K562 (cell line): Measurements from ENCODE around the gene CNTN4. TPM values are rescaled to one million over a fixed set of nuclear protein-coding genes. Genes with fewer than 3 reads are reported as not detected.

Experiments
- ATAC-seq: fragments of 200-7000 bp; cut with Tn5 transposase; 3 replicates; pipeline ENCODE4 v1.9.1; 2020; ENCODE audit warnings: moderate library complexity
- BruUV-seq: library from RNA; stranded (reverse); fragments of 400-500 nt; replicated peaks from 2 replicates; lab custom pipeline; 2021; lab: Mats Ljungman, UMichigan
- CTCF ChIA-PET: fragments of 300-600 bp; formaldehyde crosslinking; extraction: SDS; loops from one replicate; lab custom pipeline; 2021; ENCODE audit warnings: low intra/inter-chr PET ratio; lab: Yijun Ruan, JAX
- POLR2A ChIA-PET: fragments of 300-600, 350-650 bp; sonication (Branson Sonifier 250); formaldehyde crosslinking; extraction: SDS; loops from one replicate; lab custom pipeline; 2021; ENCODE audit warnings: antibody characterized with exemption, inconsistent platforms; lab: Yijun Ruan, JAX
- DNase-seq, 4 experiments: peaks; one replicate each; pipeline versions ENCODE4 v3.0.0 to v3.0.0-alpha.2; 2011 to 2018; ENCODE audit warnings: low spot score in 3 of 4, mixed read lengths in 3 of 4; ENCODE audit errors: extremely low read depth in 1 of 4
- FAIRE-seq: peaks from 2 replicates; lab custom pipeline; 2011; peaks lifted over from hg19 to GRCh38; lab: Jason Lieb, UNC
- H2AFZ ChIP-seq: 2 replicates; pipeline ENCODE4 v1.6.0; 2011; ENCODE audit warnings: low read depth, low read length, control low read depth, inconsistent platforms
- H3K27ac ChIP-seq: fragments of 200-600 bp; 3 replicates; pipeline ENCODE4 v1.8.0; 2011; ENCODE audit warnings: low read depth, mild to moderate bottlenecking, control low read depth, inconsistent platforms, low read length, moderate library complexity, mixed read lengths; ENCODE audit errors: extremely low read depth
- H3K27me3 ChIP-seq, 2 experiments: fragments of 300-600 bp in 1 of 2; 2 replicates in 1 of 2; 3 replicates in 1 of 2; pipeline versions ENCODE4 v1.6.0 to v1.8.0; 2011; ENCODE audit warnings: inconsistent platforms in 2 of 2, low read length in 2 of 2, mild to moderate bottlenecking in 1 of 2, mixed read lengths in 1 of 2, moderate library complexity in 1 of 2; ENCODE audit not compliant: control insufficient read depth in 2 of 2, insufficient read depth in 2 of 2
- H3K36me3 ChIP-seq: fragments of 300-600 bp; 3 replicates; pipeline ENCODE4 v1.8.0; 2011; ENCODE audit warnings: mild to moderate bottlenecking, low read length, inconsistent platforms; ENCODE audit not compliant: control insufficient read depth, insufficient read depth
- H3K4me1 ChIP-seq, 2 experiments: fragments of 200-600 bp in 1 of 2; replicated peaks in 1 of 2; 2 replicates in 1 of 2; 3 replicates in 1 of 2; pipeline versions ENCODE4 v1.5.1 to v1.8.0; 2011; ENCODE audit warnings: inconsistent platforms in 2 of 2, low read length in 2 of 2, mild to moderate bottlenecking in 1 of 2, mixed read lengths in 1 of 2, moderate library complexity in 1 of 2; ENCODE audit not compliant: control insufficient read depth in 2 of 2, insufficient read depth in 2 of 2
- H3K4me2 ChIP-seq: 2 replicates; pipeline ENCODE4 v1.6.1; 2011; ENCODE audit warnings: low read length, control low read depth, inconsistent platforms, mixed read lengths; ENCODE audit not compliant: insufficient read depth
- H3K4me3 ChIP-seq: fragments of 200-600 bp; sonication (generic), shearing (Covaris generic); 2 replicates; pipeline ENCODE4 v1.5.1; 2016; ENCODE audit warnings: control low read depth, inconsistent platforms
- H3K79me2 ChIP-seq: fragments of 200-600 bp; 3 replicates; pipeline ENCODE4 v1.8.0; 2011; ENCODE audit warnings: low read length, inconsistent platforms; ENCODE audit not compliant: control insufficient read depth, insufficient read depth
- H3K9ac ChIP-seq, 2 experiments: 2 replicates each; pipeline versions ENCODE4 v1.6.0 to v1.6.1; 2011; ENCODE audit warnings: low read depth in 2 of 2, low read length in 2 of 2, control low read depth in 1 of 2, inconsistent platforms in 1 of 2, mild to moderate bottlenecking in 1 of 2, mixed read lengths in 1 of 2; ENCODE audit not compliant: insufficient read depth in 1 of 2
- H3K9me1 ChIP-seq: one replicate; pipeline ENCODE4 v1.6.0; 2011; ENCODE audit warnings: inconsistent platforms, mild to moderate bottlenecking, low read length, moderate library complexity; ENCODE audit not compliant: control insufficient read depth, insufficient read depth
- H3K9me3 ChIP-seq: replicated peaks from 2 replicates; pipeline ENCODE4 v1.5.1; 2011; ENCODE audit warnings: low read depth, low read length, inconsistent platforms; ENCODE audit not compliant: control insufficient read depth, insufficient read depth
- H4K20me1 ChIP-seq: replicated peaks from 2 replicates; pipeline ENCODE4 v1.6.1; 2011; ENCODE audit warnings: low read length, inconsistent platforms, mixed read lengths; ENCODE audit not compliant: control insufficient read depth, insufficient read depth
- ESRRB ChIP-seq: fragments of 250-450 bp; sonication (Bioruptor Pico); IDR thresholded peaks from 2 replicates; pipeline ENCODE4 v1.5.0; 2020; ENCODE audit warnings: mild to moderate bottlenecking, moderate library complexity, borderline replicate concordance
- FOXA3 ChIP-seq, 2 experiments: fragments of 450-650 bp in 1 of 2; sonication (generic) in 1 of 2; formaldehyde crosslinking; IDR thresholded peaks in 1 of 2; conservative IDR thresholded peaks in 1 of 2; 2 replicates each; pipeline versions ENCODE4 v1.4.0 to v1.8.0; 2020 to 2022; ENCODE audit warnings: mild to moderate bottlenecking in 2 of 2, missing genetic modification reagents in 1 of 2
- SIN3A ChIP-seq, 2 experiments: fragments of 150-350 bp in 1 of 2; IDR thresholded peaks; 2 replicates each; pipeline ENCODE4 v1.6.1; 2011 to 2016; ENCODE audit warnings: borderline replicate concordance in 2 of 2, low read depth in 2 of 2, low read length in 2 of 2, mild to moderate bottlenecking in 2 of 2, moderate library complexity in 2 of 2; ENCODE audit not compliant: control insufficient read depth in 1 of 2
- SREBF2 ChIP-seq: sonication (generic); formaldehyde crosslinking; IDR thresholded peaks from 2 replicates; pipeline ENCODE4 v1.4.0; 2020; ENCODE audit warnings: mild to moderate bottlenecking, missing genetic modification reagents
- ZNF384 ChIP-seq: IDR thresholded peaks from 2 replicates; pipeline ENCODE4 v1.6.1; 2012; ENCODE audit warnings: low read depth, low read length, improper control_type of control experiment
- WGBS: fragments of 100-300 bp; shearing (Covaris generic); methylation state at CpG from one replicate; pipeline ENCODE4 v1.1.6; 2016; ENCODE audit warnings: low coverage, mixed read lengths; ENCODE audit not compliant: insufficient coverage; ENCODE audit errors: missing lambda C conversion rate; 5-methylcytosine and 5-hydroxymethylcytosine counted together
- in situ Hi-C: fragments of 300-500 bp; cut with MboI; formaldehyde crosslinking; loops from 4 replicates; pipeline ENCODE4 v1.15.0; 2018; ENCODE audit warnings: inconsistent platforms, mixed read lengths
- intact Hi-C: fragments of 100-400 bp; cut with micrococcal nuclease; formaldehyde crosslinking; loops from 2 replicates; pipeline ENCODE4 v1.14.2; 2022
- polyA plus RNA-seq, 8 experiments: library from polyadenylated mRNA; depleted of rRNA in 4 of 8; stranded (reverse) in 5 of 8; unstranded in 3 of 8; fragments of >200 nt; fragmentation: Nextera tagmentation in 2 of 8; fragmentation: Illumina TruSeq in 1 of 8; extraction: Ambion mirVana in 2 of 8; extraction: Trizol in 1 of 8; gene quantifications; 2 replicates each; pipeline versions ENCODE4 v1.2.1 to v1.2.3, GENCODE V29; 2011 to 2014; ENCODE audit warnings: inconsistent platforms in 1 of 8, missing spikeins in 1 of 8
- total RNA-seq, 7 experiments: library from RNA; depleted of rRNA in 6 of 7; stranded (reverse); fragments of >200 nt in 6 of 7; fragmentation: Illumina TruSeq in 2 of 7; extraction: Trizol in 2 of 7; gene quantifications; 2 replicates each; pipeline versions ENCODE4 v1.2.1 to v1.2.3, GENCODE V29; 2011 to 2021; ENCODE audit warnings: low replicate concordance in 1 of 7
- TF ChIP-seq, protein P1 (sequence below): sonication (generic); formaldehyde crosslinking; IDR thresholded peaks from 2 replicates; pipeline ENCODE4 v1.8.0; 2023; ENCODE audit warnings: mild to moderate bottlenecking, missing genetic modification reagents
- TF ChIP-seq, protein P2 (sequence below): fragments of 450-650 bp; IDR thresholded peaks from 2 replicates; pipeline ENCODE4 v1.6.1; 2016
- TF ChIP-seq, protein P3 (sequence below): fragments of 250-450 bp; sonication (Bioruptor Pico); IDR thresholded peaks from 2 replicates; pipeline ENCODE4 v1.5.0; 2021; ENCODE audit warnings: mild to moderate bottlenecking, moderate library complexity

CNTN4 gene
- total and polyA plus RNA-seq, 9 of the 15 experiments (the other 6 are each of a cell fraction or from before 2014, with no cell fraction given) = not detected

- Histone ChIP-seq H2AFZ (no peak overlapping the region), H3K27ac (no peak overlapping the region), H3K4me1 (no peaks in the 10 kb centered on the region)
- TF ChIP-seq SREBF2 = no peak
- TF ChIP-seq, protein P1, sequence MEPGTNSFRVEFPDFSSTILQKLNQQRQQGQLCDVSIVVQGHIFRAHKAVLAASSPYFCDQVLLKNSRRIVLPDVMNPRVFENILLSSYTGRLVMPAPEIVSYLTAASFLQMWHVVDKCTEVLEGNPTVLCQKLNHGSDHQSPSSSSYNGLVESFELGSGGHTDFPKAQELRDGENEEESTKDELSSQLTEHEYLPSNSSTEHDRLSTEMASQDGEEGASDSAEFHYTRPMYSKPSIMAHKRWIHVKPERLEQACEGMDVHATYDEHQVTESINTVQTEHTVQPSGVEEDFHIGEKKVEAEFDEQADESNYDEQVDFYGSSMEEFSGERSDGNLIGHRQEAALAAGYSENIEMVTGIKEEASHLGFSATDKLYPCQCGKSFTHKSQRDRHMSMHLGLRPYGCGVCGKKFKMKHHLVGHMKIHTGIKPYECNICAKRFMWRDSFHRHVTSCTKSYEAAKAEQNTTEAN (CRISPR knock-in tag) = no peak
- no peak for TF ChIP-seq FOXA3 (CRISPR knock-in tag; conservative IDR thresholded peaks at IDR 0.05 in 1 of 2, IDR thresholded peaks at IDR 0.05 in 1 of 2)
- TF ChIP-seq, protein P2, sequence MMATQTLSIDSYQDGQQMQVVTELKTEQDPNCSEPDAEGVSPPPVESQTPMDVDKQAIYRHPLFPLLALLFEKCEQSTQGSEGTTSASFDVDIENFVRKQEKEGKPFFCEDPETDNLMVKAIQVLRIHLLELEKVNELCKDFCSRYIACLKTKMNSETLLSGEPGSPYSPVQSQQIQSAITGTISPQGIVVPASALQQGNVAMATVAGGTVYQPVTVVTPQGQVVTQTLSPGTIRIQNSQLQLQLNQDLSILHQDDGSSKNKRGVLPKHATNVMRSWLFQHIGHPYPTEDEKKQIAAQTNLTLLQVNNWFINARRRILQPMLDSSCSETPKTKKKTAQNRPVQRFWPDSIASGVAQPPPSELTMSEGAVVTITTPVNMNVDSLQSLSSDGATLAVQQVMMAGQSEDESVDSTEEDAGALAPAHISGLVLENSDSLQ = no peak
- no peak for TF ChIP-seq ESRRB (CRISPR knock-in tag)
- no peak for TF ChIP-seq ZNF384
- TF ChIP-seq, protein P3, sequence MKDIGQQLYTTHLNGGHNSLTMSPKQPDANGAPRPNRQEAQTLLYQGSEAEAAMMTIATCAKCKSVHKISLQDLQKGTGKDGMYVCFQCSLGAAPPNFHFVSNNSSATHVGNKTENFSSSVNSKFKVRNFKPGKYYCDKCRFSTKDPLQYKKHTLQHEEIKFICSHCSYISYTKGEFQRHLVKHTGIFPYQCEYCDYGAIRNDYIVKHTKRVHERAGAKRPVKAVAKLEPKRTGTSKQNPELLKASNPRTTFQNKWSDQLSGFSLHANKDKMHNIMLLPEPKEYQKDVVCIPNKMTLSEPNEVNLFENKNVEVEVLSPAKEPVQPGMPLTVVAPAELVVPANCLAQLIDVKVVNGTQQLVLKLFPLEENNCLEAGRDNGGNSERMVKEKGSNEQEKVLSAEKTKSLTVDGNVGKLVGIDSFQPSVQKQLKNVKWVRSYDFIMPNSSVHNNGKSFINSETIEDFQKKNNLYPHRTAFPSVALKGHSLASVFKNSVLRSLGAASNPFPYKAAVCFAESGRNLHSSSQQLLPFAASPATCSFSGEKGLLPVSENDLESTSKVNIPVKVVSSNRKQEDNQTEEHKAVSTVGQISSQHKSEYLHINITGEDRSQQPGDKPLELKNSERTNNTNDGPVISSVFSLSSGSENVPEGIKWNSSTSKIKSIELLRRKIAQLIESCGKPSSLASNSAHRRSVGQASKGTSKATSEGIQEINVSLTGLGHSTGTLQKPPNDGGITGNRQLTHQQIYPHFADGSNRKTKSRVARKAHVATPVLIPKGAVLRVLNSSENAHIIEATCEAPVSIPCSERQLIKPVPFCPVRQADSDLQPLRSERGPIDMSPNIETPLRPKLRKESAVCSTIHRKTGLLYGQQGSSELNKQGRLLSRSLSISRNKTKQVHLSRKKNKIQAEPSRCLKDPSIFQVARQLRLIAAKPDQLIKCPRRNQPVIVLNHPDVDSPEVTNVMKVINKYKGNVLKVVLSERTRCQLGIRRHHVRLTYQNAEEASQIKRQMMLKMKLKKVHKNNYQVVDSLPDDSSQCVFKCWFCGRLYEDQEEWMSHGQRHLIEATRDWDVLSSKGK = no peak
- no peak for TF ChIP-seq SIN3A (IDR thresholded peaks at IDR 0.05; ENCODE audit: borderline replicate concordance in 2 of 2, control insufficient read depth in 1 of 2, low read depth in 2 of 2, low read length in 2 of 2)
- TF ChIP-seq, all 486 proteins: peak for 0
- intact Hi-C loops = no loop called here
- no peaks in the 10 kb centered on the region for H3K9me1 ChIP-seq
- DNase-seq = no peak
- ATAC-seq = no peak
- no TSS peak for BruUV-seq
- no peaks in the 10 kb centered on the region; the same call in 1 of the 2 replicates for H3K9me3 ChIP-seq
- ChIA-PET POLR2A (no interaction called here), CTCF (no interaction called here)
- H3K36me3 ChIP-seq = no peaks in the 10 kb centered on the region
- in situ Hi-C loops = no loop called here
- H3K4me2 ChIP-seq = no peak overlapping the region
- no peak overlapping the region for H3K4me3 ChIP-seq
- H3K79me2 ChIP-seq = no peaks in the 10 kb centered on the region
- FAIRE-seq = no peak
- WGBS = 0% methylated on average over 5 of the region's 5 CpGs
- no peaks in the 10 kb centered on the region for H3K27me3 ChIP-seq
- H3K9ac ChIP-seq = no peak overlapping the region
- H4K20me1 ChIP-seq = no peaks in the 10 kb centered on the region
These were observed 616.2 kb downstream of the CNTN4 start for GRCh38 chr3:2714834-2715233.
